DMS79 (cell line): ENCODE data around the gene RHOT2.
"Not testable (repeated sequence)": the region's sequence is repeated elsewhere in the genome, so short reads cannot be mapped to it uniquely, and the experiment has no call there.

Experiments used
- DNase-seq: peaks from one replicate; lab custom pipeline; 2025; lab: John Stamatoyannopoulos, UW

RHOT2 gene

GRCh38 chr16:681746-682427, 14.0 kb downstream of the RHOT2 start:
- no peak for DNase-seq

DNA sequence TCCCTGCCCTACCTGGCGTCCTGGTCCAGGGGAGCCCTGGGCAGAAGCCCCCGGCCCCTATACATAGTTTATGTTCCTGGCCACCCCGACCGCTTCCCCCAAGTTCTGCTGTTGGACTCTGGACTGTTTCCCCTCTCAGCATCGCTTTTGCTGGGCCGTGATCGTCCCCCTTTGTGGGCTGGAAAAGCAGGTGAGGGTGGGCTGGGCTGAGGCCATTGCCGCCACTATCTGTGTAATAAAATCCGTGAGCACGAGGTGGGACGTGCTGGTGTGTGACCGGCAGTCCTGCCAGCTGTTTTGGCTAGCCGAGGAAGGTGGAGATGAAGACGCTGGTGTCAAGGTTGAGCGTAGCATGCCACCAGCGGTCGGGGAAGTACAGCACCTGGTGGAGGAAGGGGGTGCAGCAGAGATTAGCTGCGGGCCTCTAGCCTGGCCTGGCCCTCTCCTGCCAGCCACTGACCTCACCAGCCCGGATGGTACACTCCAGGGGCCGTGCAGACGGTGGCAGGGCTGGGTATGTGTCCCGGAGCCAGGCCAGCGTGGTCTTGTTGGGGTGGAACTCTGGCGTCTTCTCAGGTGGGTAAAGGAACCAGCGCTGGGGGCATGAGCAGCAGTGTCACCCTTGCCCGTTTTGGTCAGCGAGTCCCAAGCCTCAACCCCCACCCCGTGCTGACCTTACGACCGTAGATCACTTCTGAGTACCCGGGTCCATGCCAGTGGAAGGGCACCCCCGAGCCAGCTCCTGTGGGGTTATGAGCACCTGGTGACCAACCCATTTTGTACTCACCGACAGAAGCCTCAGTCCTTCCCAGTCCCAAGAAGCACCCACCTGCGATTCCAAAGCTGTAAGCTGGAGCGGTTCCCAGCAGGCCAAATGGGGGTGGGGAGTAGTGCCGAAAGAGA, 14.8 kb downstream of the RHOT2 start:
- DNase-seq: no peak

DNA sequence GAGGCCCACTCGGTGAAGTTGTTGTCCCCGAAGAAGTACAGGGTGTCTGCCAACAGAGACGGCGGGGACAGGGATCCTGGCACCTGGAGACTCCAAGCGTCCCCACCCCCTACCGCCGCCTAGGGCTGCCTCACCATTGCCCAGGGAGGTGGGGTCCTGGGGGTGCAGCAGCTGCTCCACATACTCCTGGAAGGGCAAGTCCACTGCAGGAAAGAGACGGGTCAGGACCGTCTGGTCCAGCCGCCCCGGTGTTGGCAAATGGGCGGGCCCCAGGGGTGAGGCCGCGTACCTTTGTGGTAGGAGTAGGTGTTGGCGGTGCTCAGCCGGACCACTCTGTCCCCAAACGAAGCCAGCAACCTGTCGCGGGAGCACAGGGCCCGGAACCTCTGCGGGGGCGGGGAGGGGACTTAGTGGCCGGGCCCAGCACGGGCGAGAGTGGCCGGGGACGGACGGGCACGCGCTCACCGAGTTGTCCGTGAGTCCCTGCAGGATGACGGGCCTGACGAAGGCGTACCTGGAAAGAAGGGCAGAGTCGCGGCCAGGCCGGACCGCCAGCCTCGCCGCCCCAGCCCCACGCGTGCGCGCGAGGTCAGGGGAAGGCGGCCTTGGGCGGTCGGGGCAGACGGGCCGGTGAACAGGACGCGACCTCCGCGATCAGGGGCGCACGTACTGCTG, 15.6 kb downstream of the RHOT2 start:
- no peak for DNase-seq

DNA sequence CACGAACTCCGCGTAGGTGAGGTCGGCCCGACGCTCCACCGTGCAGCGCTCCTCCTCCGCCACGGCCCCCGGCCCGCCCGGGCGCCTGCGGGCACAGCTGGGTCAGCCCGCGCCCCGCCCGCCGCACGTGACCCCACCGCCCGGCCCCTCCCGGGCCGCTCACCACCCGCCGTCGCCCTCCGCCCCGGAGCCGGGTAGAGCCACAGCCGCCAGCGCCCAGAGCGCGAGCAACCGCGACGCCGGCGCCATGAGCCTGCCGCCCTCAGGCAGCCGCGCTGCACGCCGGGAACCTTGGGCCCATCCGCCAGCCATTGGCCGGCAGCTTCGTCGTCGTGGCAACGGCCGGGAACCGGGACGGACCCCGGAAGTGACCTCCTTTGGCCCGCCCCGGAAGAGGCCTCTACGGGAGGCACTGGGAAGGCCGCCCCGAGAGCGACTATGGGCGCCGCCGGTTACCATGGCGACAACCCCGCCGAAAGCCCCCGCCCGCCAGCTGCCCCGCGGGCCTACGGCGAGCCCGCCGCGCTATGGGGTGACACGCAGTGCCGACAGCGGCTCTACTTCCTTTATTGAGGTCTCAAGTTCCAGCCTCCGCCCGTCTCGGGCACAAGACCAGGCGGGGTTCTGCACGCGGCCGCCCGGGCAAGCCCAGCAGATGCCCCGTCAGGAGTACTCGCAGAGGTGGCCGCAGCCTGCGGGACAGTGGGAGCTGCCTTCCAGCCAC, 16.3 kb downstream of the RHOT2 start, which contains the start of gene JMJD8:
Gene JMJD8 (minus strand): TSS at position 264 of the 724 bp plus-strand sequence. CDS start 15 bp downstream, at position 249.
- peak; percentile 88 for DNase-seq

DNA sequence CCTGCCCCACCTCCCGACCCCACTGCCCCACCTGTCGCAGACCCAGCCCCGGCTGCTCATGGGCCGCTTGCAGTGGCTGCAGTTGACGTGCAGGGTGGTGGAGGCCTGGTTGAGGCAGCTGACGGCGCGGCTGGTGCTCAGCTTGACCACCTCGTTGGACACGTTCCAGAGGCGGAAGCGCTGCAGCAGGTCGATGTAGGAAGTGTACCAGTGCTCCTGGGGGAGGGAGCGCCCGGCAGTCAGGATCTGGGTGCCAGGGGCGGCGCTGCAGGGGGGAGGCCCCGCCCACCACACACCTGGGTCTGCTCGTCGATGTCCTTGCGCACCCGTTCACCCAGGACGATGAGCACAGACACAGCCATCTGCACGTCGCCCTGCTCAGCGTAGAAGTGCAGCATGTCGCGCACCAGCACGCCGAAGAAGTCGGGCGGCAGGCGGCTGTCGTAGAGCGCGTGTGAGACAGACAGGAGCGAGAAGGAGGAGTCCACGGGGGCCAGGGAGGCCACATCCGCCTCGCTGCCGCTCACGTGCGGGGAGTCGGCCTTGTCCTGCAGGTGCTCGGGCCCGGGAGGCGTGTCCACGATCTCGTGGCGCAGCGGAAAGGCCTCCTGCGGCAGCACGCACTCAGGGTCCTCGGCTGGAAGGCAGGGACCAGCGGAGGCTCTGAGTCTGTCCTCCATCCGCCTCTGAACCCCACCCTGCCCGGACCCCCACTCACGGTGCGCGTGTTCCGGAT, 17.2 kb downstream of the RHOT2 start:
- DNase-seq: peak; percentile 58

GRCh38 chr16:685967-686366, 18.0 kb downstream of the RHOT2 start:
- DNase-seq: no peak

DNA sequence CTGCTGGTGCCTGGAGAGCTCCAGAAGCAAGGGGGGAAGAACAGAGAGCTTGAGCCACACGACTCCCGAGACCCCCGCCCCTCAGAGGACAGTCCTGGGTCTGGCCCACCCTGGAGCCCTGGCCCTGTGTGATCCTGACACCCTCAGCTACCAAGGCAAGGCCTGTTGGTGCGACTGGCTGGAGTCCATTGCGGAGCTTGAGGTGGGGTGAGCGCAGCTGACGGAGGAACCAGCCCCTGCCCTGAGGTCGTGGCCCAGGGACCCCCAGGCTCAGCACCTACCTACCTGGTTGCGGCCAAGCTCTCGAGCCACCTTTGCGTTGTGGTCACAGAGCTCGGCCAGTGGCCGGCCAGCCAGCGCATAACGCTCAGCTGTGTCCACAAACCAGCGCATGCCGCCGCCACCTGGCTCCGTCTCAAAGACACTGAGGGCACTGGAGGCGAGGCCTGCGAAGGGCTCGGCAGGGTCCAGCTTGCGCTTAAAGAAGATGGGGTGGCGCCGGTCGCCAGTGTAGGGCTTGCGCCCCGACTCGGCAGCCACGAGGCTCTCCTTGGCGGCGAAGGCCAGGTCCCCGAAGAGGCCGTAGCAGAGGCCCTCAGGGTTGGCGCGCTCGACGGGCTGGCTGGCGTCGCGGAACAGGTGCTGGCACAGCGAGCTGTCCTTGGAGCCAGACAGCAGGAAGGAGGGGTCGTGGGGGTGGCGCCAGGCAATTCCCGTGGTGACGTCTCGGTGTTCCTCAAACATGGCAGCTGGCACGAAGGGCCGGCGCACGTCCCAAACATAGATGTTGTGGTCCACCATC, 18.7 kb downstream of the RHOT2 start:
- DNase-seq: no peak

- no peak for DNase-seq
Observed at GRCh38 chr16:687499-687898, 19.6 kb downstream of the RHOT2 start.

DNA sequence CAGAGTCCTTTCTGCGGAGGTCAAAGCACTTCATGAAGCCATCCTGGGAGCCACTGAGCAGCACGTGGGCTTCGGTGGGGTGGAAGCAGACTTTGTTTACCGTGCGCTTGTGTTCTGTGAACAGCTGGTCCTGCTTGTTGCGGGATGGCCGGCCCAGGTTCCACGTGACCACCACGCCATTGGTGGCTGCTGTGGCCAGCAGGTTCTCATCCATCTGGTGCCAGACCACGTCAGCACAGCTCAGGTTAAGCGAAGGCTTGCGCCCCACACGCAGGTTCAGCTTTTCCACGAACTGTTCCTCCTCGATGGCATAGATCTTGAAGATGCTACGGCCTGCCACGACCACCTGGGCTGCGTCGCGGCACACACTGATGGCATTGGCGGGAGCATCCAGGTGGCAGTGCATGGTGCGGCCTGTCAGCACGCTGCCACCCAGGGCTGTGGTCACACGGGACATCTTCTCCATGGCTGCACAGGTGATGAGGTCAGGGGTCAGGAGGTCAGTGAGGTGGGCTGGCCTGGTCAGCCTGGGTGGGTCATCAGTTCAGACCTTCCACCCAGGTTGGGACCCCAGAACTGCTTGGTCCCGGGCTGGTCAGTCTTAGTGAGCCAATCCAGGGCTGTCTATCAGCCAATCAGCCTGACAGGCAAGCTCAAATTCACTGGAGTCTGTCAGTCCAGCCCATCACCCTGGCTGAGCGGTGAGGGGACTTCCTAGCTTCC, 21.4 kb downstream of the RHOT2 start:
- DNase-seq: no peak

- not testable (repeated sequence) for DNase-seq
Observed at GRCh38 chr16:691242-691641, 23.3 kb downstream of the RHOT2 start.

DNA sequence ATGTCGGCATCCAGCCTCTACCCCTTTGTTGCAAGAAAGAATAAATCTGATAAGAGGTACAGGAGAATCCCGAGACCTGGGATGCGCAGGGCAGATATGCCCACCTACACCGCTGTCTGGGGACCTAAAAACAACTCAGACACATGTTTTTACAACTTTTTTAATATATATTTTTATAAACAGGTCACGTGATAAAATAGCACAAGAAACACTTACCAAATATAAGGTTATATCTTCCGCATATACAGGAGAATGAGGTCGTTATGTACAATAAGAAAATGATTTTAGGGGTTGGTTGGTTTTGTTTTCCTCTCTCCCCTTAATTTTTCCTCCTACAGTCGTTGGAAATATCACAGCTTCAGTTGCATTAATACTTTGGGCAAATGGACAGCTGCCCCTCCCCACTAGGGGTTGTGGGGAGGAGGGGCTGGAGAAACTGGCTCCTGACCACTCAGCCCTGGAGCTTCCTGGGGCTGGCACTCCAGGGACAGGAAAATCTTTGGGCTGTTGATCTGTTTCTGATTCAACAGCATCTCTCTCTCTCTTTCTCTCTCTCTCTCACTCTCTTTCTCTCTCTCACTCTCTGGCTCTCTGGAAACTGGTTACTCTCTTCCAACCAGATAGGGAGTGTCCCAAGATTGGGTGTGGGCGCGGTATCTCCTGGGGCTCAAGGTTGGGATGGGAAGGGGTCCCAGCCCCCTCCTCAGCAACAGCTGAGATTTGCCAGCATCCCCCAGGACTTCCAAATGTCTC, 24.6 kb downstream of the RHOT2 start:
- DNase-seq: no peak

DNA sequence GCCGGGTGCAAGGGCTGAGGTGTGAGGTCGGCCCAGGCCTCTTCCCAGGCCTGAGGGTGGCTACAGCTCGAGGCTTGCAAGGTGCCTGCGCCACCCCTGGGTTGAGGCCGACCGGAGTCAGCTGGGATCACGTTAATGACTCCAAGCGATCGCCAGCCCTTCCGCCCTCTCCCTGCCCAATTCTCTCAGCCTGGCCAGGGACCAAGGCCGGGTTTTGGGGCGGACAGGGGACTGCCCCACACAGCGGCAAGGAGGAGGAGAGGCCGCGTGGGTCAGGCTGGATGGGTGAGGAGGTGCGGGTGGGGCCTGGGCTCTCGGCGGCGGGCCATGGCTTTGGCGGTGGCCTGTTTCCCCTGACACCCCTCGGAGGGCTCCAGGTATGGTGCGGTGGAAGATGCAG, 25.4 kb downstream of the RHOT2 start:
- DNase-seq: no peak

GRCh38 chr16:693766-694165, 25.8 kb downstream of the RHOT2 start:
- DNase-seq: no peak

DNA sequence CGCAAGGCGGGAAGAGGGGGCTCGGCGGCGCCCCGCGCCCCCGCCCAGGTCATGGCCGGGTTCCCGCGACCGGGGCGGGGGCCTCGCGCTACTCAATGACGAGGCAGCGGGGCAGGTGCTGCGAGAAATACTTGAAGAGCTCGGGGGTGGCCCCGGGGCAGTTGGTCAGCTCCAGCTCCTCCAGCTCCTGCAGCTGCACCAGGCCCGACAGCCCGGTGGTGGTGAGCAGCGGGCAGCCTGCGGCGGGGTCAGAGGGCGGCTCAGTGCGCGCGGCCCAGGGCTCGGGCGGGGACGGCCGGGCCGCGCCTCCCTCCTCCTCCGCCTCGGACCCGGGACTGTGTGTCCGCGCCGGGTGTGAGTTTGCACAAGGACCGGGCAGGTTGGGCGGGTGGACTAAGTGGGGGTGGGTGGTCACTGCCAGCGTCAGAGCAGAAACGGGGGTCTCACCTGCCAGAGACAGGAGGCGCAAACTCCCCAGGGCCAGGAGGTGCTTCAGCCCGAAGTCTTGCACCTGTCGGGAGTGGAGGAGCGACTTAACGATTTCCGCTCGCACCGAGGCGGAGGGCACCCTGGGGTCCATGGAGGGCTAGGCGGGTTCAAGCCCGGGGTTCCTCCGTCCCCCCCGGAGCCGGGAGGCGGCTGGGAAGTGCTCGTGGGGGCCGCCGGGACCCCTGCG, 26.4 kb downstream of the RHOT2 start:
- DNase-seq: no peak

DNA sequence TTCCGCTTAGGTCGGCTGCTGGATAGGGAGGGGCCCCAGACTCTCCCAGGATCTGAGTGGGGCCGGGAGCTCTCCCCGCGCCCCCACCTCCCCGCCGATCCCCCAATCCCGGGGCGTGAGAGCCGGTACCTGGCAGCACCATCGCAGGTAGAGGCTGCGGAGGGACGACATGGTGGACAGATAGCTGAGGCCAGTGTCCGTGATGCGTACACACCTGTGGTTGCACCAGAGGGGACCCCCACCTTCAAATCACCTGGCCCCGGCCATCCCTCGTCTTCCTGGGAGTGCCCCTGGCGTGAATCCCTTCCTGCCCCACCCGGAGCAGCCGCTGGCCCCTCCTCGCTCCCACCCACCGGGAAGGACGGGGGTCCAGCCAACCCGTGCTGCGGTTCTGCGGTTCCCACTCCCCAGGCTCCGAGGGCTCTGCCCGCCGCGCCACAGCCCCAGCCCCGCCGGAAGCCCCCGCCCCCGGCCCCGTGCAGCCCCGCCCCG, 27.0 kb downstream of the RHOT2 start:
- no peak for DNase-seq

- DNase-seq: peak; percentile 94
Observed at GRCh38 chr16:695355-696089, 27.6 kb downstream of the RHOT2 start.

DNA sequence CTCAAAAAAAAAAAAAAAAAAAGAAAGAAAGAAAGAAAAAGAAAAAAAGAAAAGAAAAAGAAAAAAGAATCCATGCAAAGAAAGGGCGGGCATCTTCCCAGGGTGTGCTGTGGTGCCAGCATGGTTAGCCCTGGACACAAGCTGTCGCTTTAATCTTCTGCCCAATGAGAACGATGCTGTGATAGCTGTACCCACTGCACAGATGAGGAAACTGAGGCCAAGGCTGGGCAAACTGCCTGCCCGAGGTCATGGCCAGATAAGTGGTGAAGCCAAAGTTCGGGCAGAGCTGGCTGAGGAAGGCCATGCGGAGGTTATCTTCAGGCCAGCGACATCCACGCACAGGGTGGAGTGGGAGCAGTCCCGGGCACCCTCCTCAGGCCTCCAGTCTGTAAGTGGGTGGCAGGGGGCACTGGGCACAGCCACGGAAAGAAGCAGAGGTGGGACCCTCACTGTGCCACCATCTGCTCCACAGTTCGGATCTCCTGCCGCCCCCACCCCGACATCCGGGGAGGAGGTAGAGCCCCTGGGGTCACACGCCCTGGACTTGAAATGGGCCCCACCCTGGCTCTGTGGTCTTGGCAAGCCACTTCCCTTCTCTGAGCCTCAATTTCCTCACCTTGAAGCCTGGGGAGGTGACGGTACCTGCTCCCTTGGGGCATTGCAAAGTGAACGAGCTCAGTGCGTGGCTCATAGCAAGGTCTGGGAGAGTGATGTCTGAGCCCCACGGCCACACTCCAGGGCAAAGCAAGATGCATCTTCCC, 31.2 kb downstream of the RHOT2 start:
- no peak for DNase-seq
